IPS DF 19.7 (cell line): ENCODE measurements around the gene ITGAV.

Experiments used
- DNase-seq: peaks from one replicate; pipeline ENCODE4 v3.0.0-alpha.2; 2013; ENCODE audit warnings: low read depth, low spot score

Gene ITGAV

GRCh38 chr2:186575302-186575701 is 14.6 kb upstream of the ITGAV start:
- DNase-seq: peak; percentile 35

GRCh38 chr2:186575856-186576255 is 14.0 kb upstream of the ITGAV start:
- DNase-seq: no peak

- DNase-seq: no peak
Observed at GRCh38 chr2:186576614-186577013, 13.2 kb upstream of the ITGAV start.

- DNase-seq: no peak
Observed at GRCh38 chr2:186582698-186583097, 7.2 kb upstream of the ITGAV start.

- DNase-seq: no peak
Observed at GRCh38 chr2:186584053-186584452, 5.8 kb upstream of the ITGAV start.

GRCh38 chr2:186588421-186588820 is 1.4 kb upstream of the ITGAV start:
- DNase-seq: no peak

- DNase-seq: no peak
Observed at GRCh38 chr2:186588940-186589611, 780 bp upstream of the ITGAV start.

- DNase-seq: no peak
Observed at GRCh38 chr2:186590350-186590758, 498 bp downstream of the ITGAV start.

GRCh38 chr2:186590759-186591505 is 1.1 kb downstream of the ITGAV start:
- no peak for DNase-seq

GRCh38 chr2:186591506-186591890 is 1.6 kb downstream of the ITGAV start:
- DNase-seq: no peak

GRCh38 chr2:186592137-186592875 is 2.5 kb downstream of the ITGAV start:
- no peak for DNase-seq

- DNase-seq: no peak
Observed at GRCh38 chr2:186593523-186593922, 3.7 kb downstream of the ITGAV start.

- no peak for DNase-seq
Observed at GRCh38 chr2:186594001-186594722, 4.3 kb downstream of the ITGAV start.

GRCh38 chr2:186595219-186595618 is 5.4 kb downstream of the ITGAV start:
- DNase-seq: no peak

- DNase-seq: no peak
Observed at GRCh38 chr2:186599186-186599778, 9.4 kb downstream of the ITGAV start.

- no peak for DNase-seq
Observed at GRCh38 chr2:186603286-186603685, 13.4 kb downstream of the ITGAV start.

GRCh38 chr2:186605041-186605440 is 15.2 kb downstream of the ITGAV start:
- DNase-seq: no peak

GRCh38 chr2:186607660-186608324 is 17.9 kb downstream of the ITGAV start:
- DNase-seq: no peak

GRCh38 chr2:186610785-186611184 is 20.9 kb downstream of the ITGAV start:
- no peak for DNase-seq

- DNase-seq: no peak
Observed at GRCh38 chr2:186611526-186611925, 21.7 kb downstream of the ITGAV start.

GRCh38 chr2:186612026-186612425 is 22.2 kb downstream of the ITGAV start:
- no peak for DNase-seq
